HG03571 (cell line): ENCODE data around the gene KRTAP5-9.
"Not testable (repeated sequence)": the region's sequence is repeated elsewhere in the genome, so short reads cannot be mapped to it uniquely, and the experiment has no call there.

Experiments
- ATAC-seq: cut with Tn5 transposase; IDR thresholded peaks from one replicate; pipeline ENCODE4 v1.9.1; 2021; ENCODE audit not compliant: unreplicated experiment

The KRTAP5-9 gene

GRCh38 chr11:71581826-71582225 is 33.6 kb downstream of the KRTAP5-9 start:
- no peak for ATAC-seq

- ATAC-seq: no peak
These were observed 34.2 kb downstream of the KRTAP5-9 start, which contains the start of gene KRTAP5-11 for GRCh38 chr11:71582309-71582895. KRTAP5-11 (minus strand) TSS chr11:71582875; CDS start chr11:71582837, 38 bp downstream.

GRCh38 chr11:71582969-71583368 is 34.7 kb downstream of the KRTAP5-9 start:
- ATAC-seq: not testable (repeated sequence)

GRCh38 chr11:71585673-71586072 is 37.5 kb downstream of the KRTAP5-9 start:
- ATAC-seq: not testable (repeated sequence)

GRCh38 chr11:71588314-71588713 is 40.1 kb downstream of the KRTAP5-9 start:
- not testable (repeated sequence) for ATAC-seq

GRCh38 chr11:71588822-71589545 is 40.8 kb downstream of the KRTAP5-9 start:
- not testable (repeated sequence) for ATAC-seq

- not testable (repeated sequence) for ATAC-seq
These were observed 41.3 kb downstream of the KRTAP5-9 start for GRCh38 chr11:71589546-71589920.
